LNCAP (cell line): Measurements from ENCODE around the gene HOXA4.

Experiments used
- CTCF ChIP-seq: fragments of 450-650 bp; IDR thresholded peaks from 2 replicates; pipeline ENCODE4 v1.5.1; 2017; ENCODE audit warnings: mild to moderate bottlenecking

Gene HOXA4

GRCh38 chr7:27148756-27149641 lies 18.4 kb upstream of the HOXA4 start:
- no peak for TF ChIP-seq CTCF

DNA sequence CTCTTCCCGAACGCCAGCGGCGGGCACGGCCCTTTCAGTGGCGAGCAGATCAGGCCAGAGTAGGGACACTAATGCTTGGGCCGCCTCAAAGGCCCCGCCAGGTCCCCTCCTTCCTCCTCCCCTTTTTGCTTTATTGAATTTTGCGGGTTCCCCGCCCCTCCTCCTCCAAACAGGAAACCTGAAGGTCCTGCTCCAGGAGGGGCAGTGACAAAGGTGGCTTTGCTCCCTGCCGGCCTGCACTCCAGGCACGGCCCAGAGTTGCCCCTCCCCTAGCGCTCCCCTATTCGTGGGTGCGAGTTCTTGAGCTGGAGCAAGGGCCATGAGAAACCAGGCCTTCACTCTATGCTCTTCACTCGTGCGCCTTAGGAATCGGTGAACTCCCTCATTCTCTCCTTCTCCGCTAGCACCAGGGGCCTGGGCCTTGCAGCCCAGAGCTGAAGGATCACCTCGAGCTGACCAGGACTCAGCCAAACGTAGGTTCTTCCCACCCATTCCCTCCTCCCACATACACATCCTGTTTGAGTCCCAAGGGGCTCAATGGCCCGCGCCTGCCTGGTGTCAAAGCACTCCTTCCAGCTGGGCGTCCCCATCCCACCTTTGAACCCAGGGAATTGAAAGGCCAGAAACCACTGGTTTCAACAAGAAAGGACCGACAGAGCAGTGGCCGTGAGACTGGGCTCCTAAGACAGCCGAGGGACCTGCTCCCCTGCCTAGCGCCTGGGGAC lies 17.6 kb upstream of the HOXA4 start:
- TF ChIP-seq CTCF: no peak

DNA sequence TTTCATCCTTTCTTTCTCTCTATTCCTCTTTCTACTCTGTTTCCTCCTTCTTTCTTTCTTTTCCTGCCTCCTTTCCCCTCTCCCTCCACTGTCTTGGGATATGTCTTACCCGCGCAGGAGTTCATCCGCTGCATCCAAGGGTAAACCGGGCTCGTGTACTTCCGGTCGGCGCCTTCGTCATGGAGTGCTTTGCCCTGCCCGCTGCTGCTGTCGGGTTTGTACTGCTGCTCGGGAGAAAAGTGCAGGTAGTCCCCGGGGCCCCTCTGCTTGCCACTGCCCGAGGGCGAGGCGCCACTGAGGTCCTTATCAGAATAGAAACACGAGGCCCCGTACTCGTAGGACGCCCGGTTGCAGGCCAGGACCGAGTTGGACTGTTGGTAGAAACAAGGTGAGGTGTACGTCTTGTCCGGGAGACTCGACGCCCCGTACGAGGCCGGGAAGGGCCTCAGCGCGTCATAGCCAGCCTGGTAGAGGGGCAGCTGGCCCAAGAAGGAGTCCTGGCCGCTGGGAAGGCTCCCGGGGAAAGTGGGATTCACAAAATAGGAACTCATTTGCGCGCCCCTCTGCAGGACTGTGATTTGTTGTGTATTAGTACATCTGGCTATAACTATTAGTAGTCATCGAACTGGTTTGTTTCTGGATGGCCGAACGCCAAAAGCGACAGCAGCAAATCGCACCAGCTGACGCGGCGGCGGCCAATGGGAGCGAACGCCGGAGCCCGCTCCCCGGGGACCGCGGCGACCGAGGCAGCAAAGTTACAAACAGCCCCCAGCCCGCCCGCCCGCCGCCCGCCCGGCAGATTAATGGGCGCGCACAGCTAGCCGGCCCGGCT lies 16.9 kb upstream of the HOXA4 start, which contains the start of gene HOXA6:
HOXA6 (minus strand) TSS at position 576 of the 832 bp plus-strand sequence; CDS start at position 551, 25 bp downstream.
- no peak for TF ChIP-seq CTCF

- no peak for TF ChIP-seq CTCF
Measured at GRCh38 chr7:27146491-27147198, 16.1 kb upstream of the HOXA4 start.

DNA sequence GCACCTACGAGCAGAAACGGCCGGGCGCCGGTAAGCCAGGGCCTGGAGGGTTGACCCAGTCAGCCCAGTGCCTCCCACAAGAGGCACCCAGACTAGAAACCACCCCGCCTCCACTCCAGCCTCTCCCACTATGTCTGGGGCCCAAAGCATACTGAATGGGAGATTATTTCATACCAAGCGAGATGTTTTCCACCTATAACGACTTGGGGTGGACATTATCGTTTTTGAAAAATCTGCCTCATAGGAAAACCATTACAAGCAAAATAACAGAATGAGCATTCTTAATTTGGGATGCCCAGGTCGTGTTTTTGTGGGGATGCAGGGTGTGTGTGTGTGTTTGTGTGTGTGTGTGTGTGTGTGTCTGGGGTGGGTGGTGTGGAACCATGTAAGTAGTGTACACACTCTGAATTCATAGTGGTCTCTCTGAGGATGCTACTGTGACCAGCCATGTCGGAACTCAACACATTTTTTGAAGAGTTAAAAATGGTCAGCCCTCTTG lies 15.4 kb upstream of the HOXA4 start:
- TF ChIP-seq CTCF: no peak

DNA sequence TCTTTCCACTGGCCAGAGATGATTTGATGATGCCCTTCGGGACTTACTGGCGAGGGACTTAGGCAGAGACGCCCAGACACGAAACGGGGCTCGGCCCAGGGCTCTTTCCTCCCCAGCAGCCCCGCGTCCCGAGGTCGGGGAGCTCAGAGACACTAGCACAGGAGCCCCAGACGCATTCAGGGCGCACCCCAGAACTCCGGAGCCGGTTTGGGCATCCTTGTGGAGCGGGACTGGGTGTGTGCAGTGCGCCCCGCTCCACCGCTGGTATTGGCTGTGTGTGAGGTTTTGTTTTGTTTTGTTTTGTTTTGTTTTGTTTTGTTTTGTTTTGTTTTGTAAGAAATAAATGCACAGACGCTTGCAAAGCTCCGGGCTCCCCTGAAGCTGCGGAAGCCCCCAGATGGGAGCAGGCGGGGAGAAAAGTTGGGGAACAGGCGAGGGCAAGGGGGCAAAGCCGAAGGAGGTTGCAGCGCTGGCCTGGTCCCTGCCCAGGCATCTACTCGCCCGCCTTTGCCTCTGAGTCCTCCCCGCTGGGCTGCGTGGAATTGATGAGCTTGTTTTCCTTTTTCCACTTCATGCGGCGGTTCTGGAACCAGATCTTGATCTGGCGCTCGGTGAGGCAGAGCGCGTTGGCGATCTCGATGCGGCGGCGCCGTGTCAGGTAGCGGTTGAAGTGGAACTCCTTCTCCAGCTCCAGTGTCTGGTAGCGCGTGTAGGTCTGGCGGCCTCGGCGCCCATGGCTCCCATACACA lies 14.8 kb upstream of the HOXA4 start:
- TF ChIP-seq CTCF: no peak
